ENCODE results near the gene FANCE. TPM values are rescaled to one million over a fixed set of nuclear protein-coding genes. Genes with fewer than 3 reads are reported as not detected.
A peak's percentile ranks its signal among the peaks of the same experiment; 100 is the strongest.

FANCE gene
- total and polyA plus RNA-seq, 9 of the 15 experiments (the other 6 are each of a cell fraction or from before 2014, with no cell fraction given): 5.7 to 30.2 (median 17.0) TPM

- ChIA-PET POLR2A (interaction anchor here (0.6 to 1.5 kb wide), 2 partner anchors 31 to 94 kb away, joined by 4 to 5 read pairs; no protein-coding TSS in a partner anchor), CTCF (ENCODE audit: low intra/inter-chr PET ratio) (no interaction called here)
- Histone ChIP-seq H3K9ac (ENCODE audit: insufficient read depth in 1 of 2, low read depth in 2 of 2, low read length in 2 of 2) (no peak overlapping the region), H4K20me1 (replicated peaks; ENCODE audit: control insufficient read depth, insufficient read depth, low read length) (peaks cover 23% of the 10 kb centered on the region), H3K4me3 (no peak overlapping the region), H3K9me1 (ENCODE audit: control insufficient read depth, insufficient read depth, low read length) (no peaks in the 10 kb centered on the region), H3K27ac (ENCODE audit: extremely low read depth, low read depth, low read length) (no peak overlapping the region), H3K4me2 (ENCODE audit: insufficient read depth, low read length) (no peak overlapping the region), H3K27me3 (ENCODE audit: control insufficient read depth in 2 of 2, insufficient read depth in 2 of 2, low read length in 2 of 2) (0 out of 5 replicates have a peak, but pooled peaks cover 0 to 3% of the 10 kb centered on the region in 2 experiments), H3K4me1 (replicated peaks in 1 of 2; ENCODE audit: control insufficient read depth in 2 of 2, insufficient read depth in 2 of 2, low read length in 2 of 2) (peaks cover 4 to 7% of the 10 kb centered on the region in 2 experiments; a peak in 4 of 5 replicates), H3K79me2 (ENCODE audit: control insufficient read depth, insufficient read depth, low read length) (no peaks in the 10 kb centered on the region), H3K36me3 (ENCODE audit: control insufficient read depth, insufficient read depth, low read length) (peaks cover 3% of the 10 kb centered on the region; the same call in 1 of the 3 replicates), H3K9me3 (replicated peaks; ENCODE audit: control insufficient read depth, insufficient read depth, low read depth, low read length) (no peaks in the 10 kb centered on the region), H2AFZ (ENCODE audit: low read depth, low read length) (no peak overlapping the region)
- 5% methylated on average over 5 of the region's 5 CpGs for WGBS (ENCODE audit: insufficient coverage, low coverage, missing lambda C conversion rate)
- ATAC-seq (peak; percentile 65; the same call in 2 of the 3 replicates), DNase-seq (ENCODE audit: extremely low read depth in 1 of 4, low spot score in 3 of 4) (no peak), FAIRE-seq (peak; percentile 61)
- BruUV-seq (replicated peaks): no TSS peak
- in situ Hi-C loops (cut with MboI) (no loop called here), intact Hi-C loops (cut with micrococcal nuclease) (no loop called here)
- TF ChIP-seq CEBPG (CRISPR knock-in tag; IDR thresholded peaks at IDR 0.05) (peak; percentile 65; the same call in 1 of the 2 replicates), CEBPG (tag; conservative IDR thresholded peaks at IDR 0.05 in 1 of 2, IDR thresholded peaks at IDR 0.05 in 1 of 2) (peak; percentile 72 to 79), NR3C1 (CRISPR knock-in tag; IDR thresholded peaks at IDR 0.05) (no peak), ZMIZ1 (IDR thresholded peaks at IDR 0.05; ENCODE audit: low read depth in 2 of 2, low read length in 2 of 2) (no peak), SMAD4 (CRISPR knock-in tag; conservative IDR thresholded peaks at IDR 0.05) (no peak), KDM5B (IDR thresholded peaks at IDR 0.05; ENCODE audit: insufficient replicate concordance, low read depth, low read length) (no peak), ZNF24 (IDR thresholded peaks at IDR 0.05) (no peak), TRIM24 (IDR thresholded peaks at IDR 0.05) (no peak), TAL1 (IDR thresholded peaks at IDR 0.05) (peak; percentile 10; the same call in 1 of the 2 replicates), HEY1 (CRISPR knock-in tag; IDR thresholded peaks at IDR 0.05; ENCODE audit: borderline replicate concordance) (no peak), AFF1 (IDR thresholded peaks at IDR 0.05; ENCODE audit: low read depth in 1 of 2, partially characterized antibody in 2 of 2) (no peak), IRF2 (CRISPR knock-in tag; IDR thresholded peaks at IDR 0.05) (no peak), ZNF830 (CRISPR knock-in tag; IDR thresholded peaks at IDR 0.05) (no peak), RAD51 (IDR thresholded peaks at IDR 0.05; ENCODE audit: borderline replicate concordance, low read depth) (no peak), ZNF124 (CRISPR knock-in tag; IDR thresholded peaks at IDR 0.05) (no peak), ZBTB8A (IDR thresholded peaks at IDR 0.05; ENCODE audit: partially characterized antibody) (no peak), ELF4 (CRISPR knock-in tag; IDR thresholded peaks at IDR 0.05) (no peak)
Measured at GRCh38 chr6:35409245-35409644, 42.9 kb upstream of the FANCE start.
